Esophagus squamous epithelium (tissue), 5 donors: ENCODE results near the gene ZNF669. TPM values are rescaled to one million over a fixed set of nuclear protein-coding genes. Genes with fewer than 3 reads are reported as not detected.

Experiments
- DNase-seq: peaks from one replicate; lab custom pipeline; 2025; lab: John Stamatoyannopoulos, UW
- H3K27ac ChIP-seq, 4 donors: fragments of 200-600 bp; sonication (generic); one replicate each; pipeline ENCODE4 v1.5.1; 2016 to 2019; ENCODE audit warnings: mild to moderate bottlenecking in 1 of 4
- H3K27me3 ChIP-seq, 4 donors: fragments of 200-600 bp; sonication (generic); 1 replicate in 3 of 4; 2 replicates in 1 of 4; pipeline versions ENCODE4 v1.5.1 to v1.6.0; 2017 to 2021; ENCODE audit warnings: antibody characterized with exemption in 1 of 4
- H3K36me3 ChIP-seq, 3 donors: fragments of 200-600 bp; sonication (generic); one replicate each; pipeline ENCODE4 v1.5.1; 2016 to 2019
- H3K4me1 ChIP-seq, 3 donors: fragments of 200-600 bp; sonication (generic); one replicate each; pipeline ENCODE4 v1.5.1; 2017 to 2019
- H3K4me3 ChIP-seq, 4 donors: fragments of 200-600 bp; sonication (generic); 1 replicate in 3 of 4; 2 replicates in 1 of 4; pipeline ENCODE4 v1.5.1; 2016 to 2019; ENCODE audit warnings: mild to moderate bottlenecking in 2 of 4, moderate library complexity in 1 of 4
- H3K9me3 ChIP-seq, 3 donors: fragments of 200-600 bp; sonication (generic); one replicate each; pipeline ENCODE4 v1.5.1; 2016 to 2019
- CTCF ChIP-seq, 6 experiments: fragments of 450-650 bp in 4 of 6; fragments of 200-600 bp in 2 of 6; sonication (generic) in 2 of 6; IDR thresholded peaks; one replicate each; pipeline ENCODE4 v1.5.1; 2016 to 2019; ENCODE audit warnings: antibody characterized with exemption in 6 of 6, mild to moderate bottlenecking in 4 of 6, moderate library complexity in 4 of 6
- POLR2A ChIP-seq, 4 donors: fragments of 450-650 bp; IDR thresholded peaks; one replicate each; pipeline ENCODE4 v1.6.1; 2017; ENCODE audit warnings: antibody characterized with exemption in 4 of 4, mild to moderate bottlenecking in 4 of 4, moderate library complexity in 3 of 4
- WGBS, 2 donors: methylation state at CpG; one replicate each; pipeline ENCODE4 v1.1.5; 2018; 5-methylcytosine and 5-hydroxymethylcytosine counted together
- intact Hi-C: fragments of 100-400 bp; cut with DNase I; formaldehyde crosslinking; loops from one replicate; pipeline ENCODE4 v1.15.0; 2022
- total RNA-seq, 4 donors: library from RNA; depleted of rRNA; stranded (reverse); fragments of >200 nt; gene quantifications; one replicate each; pipeline ENCODE4 v1.1.0, GENCODE V29; 2016
- donor health status: DM: yes; HTN: yes; CAD: no.

The ZNF669 gene
- total RNA-seq, 4 donors from 2014 or later = 0.95 to 6.7 (median 3.2) TPM

- TF ChIP-seq POLR2A (IDR thresholded peaks at IDR 0.05) (peak in 2 of 4 donors; percentile 48 to 67), CTCF (IDR thresholded peaks at IDR 0.05) (no peak)
- intact Hi-C loops = no loop called here
- 0 to 1% methylated on average over 11 to 12 of the region's 57 CpGs for WGBS, 2 donors
- Histone ChIP-seq H3K9me3 (no peaks in the 10 kb centered on the region), H3K27ac (peak within 1 kb of the TSS; percentile 76 to 84 (median 80)), H3K36me3 (no peaks in the 10 kb centered on the region), H3K4me1 (peaks cover 0 to 20% (median 6%) of the 10 kb centered on the region in 3 donors), H3K27me3 (no peaks in the 10 kb centered on the region), H3K4me3 (peak within 1 kb of the TSS; percentile 64 to 78 (median 76))
- peak; percentile 52 for DNase-seq
Measured at GRCh38 chr1:247078258-247079140, 25.7 kb downstream of the ZNF669 start, which contains the start of gene ZNF670. Gene ZNF670, minus strand, starts transcription at chr1:247078811. Its CDS starts 215 bp downstream, at chr1:247078596.

GRCh38 chr1:247077876-247078257, 26.3 kb downstream of the ZNF669 start:
- H3K4me1 ChIP-seq = peaks cover 0 to 20% (median 6%) of the 10 kb centered on the region in 3 donors
- H3K27ac ChIP-seq = peak overlapping the region; percentile 76 to 84 (median 80)
- no peak for DNase-seq
- H3K4me3 ChIP-seq = peak overlapping the region; percentile 64 to 78 (median 76)
- 0 to 1% methylated on average over 7 to 8 of the region's 8 CpGs for WGBS, 2 donors
- TF ChIP-seq POLR2A (IDR thresholded peaks at IDR 0.05) (no peak), CTCF (IDR thresholded peaks at IDR 0.05) (no peak)
- no peaks in the 10 kb centered on the region for H3K9me3 ChIP-seq
- no peaks in the 10 kb centered on the region for H3K27me3 ChIP-seq
- H3K36me3 ChIP-seq = no peaks in the 10 kb centered on the region
- intact Hi-C loops = no loop called here

- DNase-seq = no peak
- Histone ChIP-seq H3K4me3 (peak overlapping the region in 1 of 4 donors; percentile 75), H3K36me3 (no peaks in the 10 kb centered on the region), H3K4me1 (peaks cover 0 to 20% (median 6%) of the 10 kb centered on the region in 3 donors), H3K27me3 (no peaks in the 10 kb centered on the region), H3K9me3 (no peaks in the 10 kb centered on the region), H3K27ac (no peak overlapping the region)
- TF ChIP-seq CTCF (IDR thresholded peaks at IDR 0.05) = no peak
- TF ChIP-seq POLR2A (IDR thresholded peaks at IDR 0.05) = no peak
- intact Hi-C loops = no loop called here
- 63 to 66% methylated on average over 3 of the region's 3 CpGs for WGBS, 2 donors
Measured at GRCh38 chr1:247077213-247077612, 26.9 kb downstream of the ZNF669 start.

- no peak overlapping the region for H3K27ac ChIP-seq
- no peaks in the 10 kb centered on the region for H3K27me3 ChIP-seq
- no peak for TF ChIP-seq CTCF (IDR thresholded peaks at IDR 0.05)
- no peak for TF ChIP-seq POLR2A (IDR thresholded peaks at IDR 0.05)
- H3K9me3 ChIP-seq = peaks cover 0 to 23% (median 2%) of the 10 kb centered on the region in 3 donors
- WGBS, 2 donors = 87 to 88% methylated on average over 3 of the region's 3 CpGs
- no peak overlapping the region for H3K4me3 ChIP-seq
- no peak for DNase-seq
- no peaks in the 10 kb centered on the region for H3K4me1 ChIP-seq
- intact Hi-C loops = no loop called here
- H3K36me3 ChIP-seq = no peaks in the 10 kb centered on the region
Measured at GRCh38 chr1:247070645-247071044, 33.5 kb downstream of the ZNF669 start.

- Histone ChIP-seq H3K4me1 (no peaks in the 10 kb centered on the region), H3K27ac (no peak overlapping the region), H3K27me3 (no peaks in the 10 kb centered on the region), H3K9me3 (peaks cover 0 to 40% (median 0%) of the 10 kb centered on the region in 3 donors), H3K36me3 (peaks cover 0 to 5% (median 0%) of the 10 kb centered on the region in 3 donors), H3K4me3 (no peak overlapping the region)
- DNase-seq = no peak
- WGBS, 2 donors = 82 to 90% methylated on average over 3 of the region's 3 CpGs
- no peak for TF ChIP-seq POLR2A (IDR thresholded peaks at IDR 0.05)
- TF ChIP-seq CTCF (IDR thresholded peaks at IDR 0.05) = no peak
- intact Hi-C loops = no loop called here
Measured at GRCh38 chr1:247064304-247064703, 39.9 kb downstream of the ZNF669 start.
